DND-41 (cell line): ENCODE results near the gene METTL3.

Source experiments
- EZH2 ChIP-seq: IDR thresholded peaks from 3 replicates; pipeline ENCODE4 v1.6.1; 2012; ENCODE audit warnings: borderline replicate concordance, low read depth, mild to moderate bottlenecking, moderate library complexity, low read length, inconsistent platforms; ENCODE audit not compliant: severe bottlenecking
- TF ChIP-seq, protein P1 (sequence below): IDR thresholded peaks from 2 replicates; pipeline ENCODE4 v1.5.1; 2012; ENCODE audit warnings: borderline replicate concordance, low read length, moderate library complexity, mild to moderate bottlenecking; ENCODE audit not compliant: poor library complexity, severe bottlenecking; ENCODE audit errors: extremely low read depth

- TF ChIP-seq, protein P1, sequence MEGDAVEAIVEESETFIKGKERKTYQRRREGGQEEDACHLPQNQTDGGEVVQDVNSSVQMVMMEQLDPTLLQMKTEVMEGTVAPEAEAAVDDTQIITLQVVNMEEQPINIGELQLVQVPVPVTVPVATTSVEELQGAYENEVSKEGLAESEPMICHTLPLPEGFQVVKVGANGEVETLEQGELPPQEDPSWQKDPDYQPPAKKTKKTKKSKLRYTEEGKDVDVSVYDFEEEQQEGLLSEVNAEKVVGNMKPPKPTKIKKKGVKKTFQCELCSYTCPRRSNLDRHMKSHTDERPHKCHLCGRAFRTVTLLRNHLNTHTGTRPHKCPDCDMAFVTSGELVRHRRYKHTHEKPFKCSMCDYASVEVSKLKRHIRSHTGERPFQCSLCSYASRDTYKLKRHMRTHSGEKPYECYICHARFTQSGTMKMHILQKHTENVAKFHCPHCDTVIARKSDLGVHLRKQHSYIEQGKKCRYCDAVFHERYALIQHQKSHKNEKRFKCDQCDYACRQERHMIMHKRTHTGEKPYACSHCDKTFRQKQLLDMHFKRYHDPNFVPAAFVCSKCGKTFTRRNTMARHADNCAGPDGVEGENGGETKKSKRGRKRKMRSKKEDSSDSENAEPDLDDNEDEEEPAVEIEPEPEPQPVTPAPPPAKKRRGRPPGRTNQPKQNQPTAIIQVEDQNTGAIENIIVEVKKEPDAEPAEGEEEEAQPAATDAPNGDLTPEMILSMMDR = no peak
- no peak for TF ChIP-seq EZH2
Measured at GRCh38 chr14:21541413-21542074, 30.4 kb upstream of the METTL3 start.
